Measurements from ENCODE around the gene SAAL1.

DNA sequence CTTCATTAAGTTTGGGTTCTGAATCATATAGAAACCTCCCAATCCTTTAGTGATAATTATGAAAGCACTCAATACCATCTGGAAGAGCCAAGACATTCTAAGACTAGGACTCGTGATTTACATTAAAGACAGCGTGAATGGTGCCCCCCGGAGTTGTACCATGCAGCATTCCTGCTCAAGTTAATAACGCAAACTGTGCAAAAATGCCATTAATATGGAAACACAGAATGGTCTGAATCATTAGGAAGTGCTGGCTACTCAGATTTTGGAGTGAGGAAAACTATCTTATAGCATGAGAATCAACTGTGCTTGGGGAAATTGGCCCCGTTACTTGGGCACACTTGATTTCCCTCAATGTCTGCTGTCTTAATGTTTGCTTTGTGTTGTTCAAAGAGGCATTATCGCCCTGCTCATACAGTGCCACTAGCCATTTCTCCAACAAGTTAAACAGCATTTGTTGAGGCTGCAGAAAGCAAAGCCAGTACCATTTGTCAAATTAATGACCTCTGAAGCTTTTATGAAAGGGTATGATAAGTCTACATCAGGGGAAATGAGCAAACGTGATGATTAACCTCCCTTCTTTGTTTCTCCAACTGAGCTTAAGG is 41.3 kb downstream of the SAAL1 start:
- TF ChIP-seq POLR3A (IDR thresholded peaks at IDR 0.05; ENCODE audit: borderline replicate concordance, extremely low read depth, insufficient read depth, insufficient read length): no peak
- no peak for TF ChIP-seq ARID1B (IDR thresholded peaks at IDR 0.05)
- no peak for TF ChIP-seq GATA2 (CRISPR knock-in tag; IDR thresholded peaks at IDR 0.05)
- TF ChIP-seq POLR2A (conservative IDR thresholded peaks at IDR 0.05): no peak
- no peak for TF ChIP-seq POLR2AphosphoS5 (IDR thresholded peaks at IDR 0.05; ENCODE audit: control insufficient read depth, insufficient read depth, low read depth, low read length)
- TF ChIP-seq CHD2 (IDR thresholded peaks at IDR 0.05; ENCODE audit: low read depth, low read length): no peak
- TF ChIP-seq XRCC4 (IDR thresholded peaks at IDR 0.05; ENCODE audit: extremely low read depth, insufficient read depth, insufficient read length): no peak
- TF ChIP-seq, protein P1, sequence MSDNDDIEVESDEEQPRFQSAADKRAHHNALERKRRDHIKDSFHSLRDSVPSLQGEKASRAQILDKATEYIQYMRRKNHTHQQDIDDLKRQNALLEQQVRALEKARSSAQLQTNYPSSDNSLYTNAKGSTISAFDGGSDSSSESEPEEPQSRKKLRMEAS (CRISPR knock-in tag; IDR thresholded peaks at IDR 0.05): no peak
- TF ChIP-seq, protein P2, sequence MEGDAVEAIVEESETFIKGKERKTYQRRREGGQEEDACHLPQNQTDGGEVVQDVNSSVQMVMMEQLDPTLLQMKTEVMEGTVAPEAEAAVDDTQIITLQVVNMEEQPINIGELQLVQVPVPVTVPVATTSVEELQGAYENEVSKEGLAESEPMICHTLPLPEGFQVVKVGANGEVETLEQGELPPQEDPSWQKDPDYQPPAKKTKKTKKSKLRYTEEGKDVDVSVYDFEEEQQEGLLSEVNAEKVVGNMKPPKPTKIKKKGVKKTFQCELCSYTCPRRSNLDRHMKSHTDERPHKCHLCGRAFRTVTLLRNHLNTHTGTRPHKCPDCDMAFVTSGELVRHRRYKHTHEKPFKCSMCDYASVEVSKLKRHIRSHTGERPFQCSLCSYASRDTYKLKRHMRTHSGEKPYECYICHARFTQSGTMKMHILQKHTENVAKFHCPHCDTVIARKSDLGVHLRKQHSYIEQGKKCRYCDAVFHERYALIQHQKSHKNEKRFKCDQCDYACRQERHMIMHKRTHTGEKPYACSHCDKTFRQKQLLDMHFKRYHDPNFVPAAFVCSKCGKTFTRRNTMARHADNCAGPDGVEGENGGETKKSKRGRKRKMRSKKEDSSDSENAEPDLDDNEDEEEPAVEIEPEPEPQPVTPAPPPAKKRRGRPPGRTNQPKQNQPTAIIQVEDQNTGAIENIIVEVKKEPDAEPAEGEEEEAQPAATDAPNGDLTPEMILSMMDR (IDR thresholded peaks at IDR 0.05 in 2 of 3, conservative IDR thresholded peaks at IDR 0.05 in 1 of 3; ENCODE audit: insufficient read depth in 2 of 3, low read depth in 1 of 3, low read length in 3 of 3): no peak
